ENCODE measurements around the gene CD80. TPM values are rescaled to one million over a fixed set of nuclear protein-coding genes. Genes with fewer than 3 reads are reported as not detected.
"Not testable (repeated sequence)": the region's sequence is repeated elsewhere in the genome, so short reads cannot be mapped to it uniquely, and the experiment has no call there.

Gene CD80
- total RNA-seq, 1 donor from 2014 or later = not detected

DNA sequence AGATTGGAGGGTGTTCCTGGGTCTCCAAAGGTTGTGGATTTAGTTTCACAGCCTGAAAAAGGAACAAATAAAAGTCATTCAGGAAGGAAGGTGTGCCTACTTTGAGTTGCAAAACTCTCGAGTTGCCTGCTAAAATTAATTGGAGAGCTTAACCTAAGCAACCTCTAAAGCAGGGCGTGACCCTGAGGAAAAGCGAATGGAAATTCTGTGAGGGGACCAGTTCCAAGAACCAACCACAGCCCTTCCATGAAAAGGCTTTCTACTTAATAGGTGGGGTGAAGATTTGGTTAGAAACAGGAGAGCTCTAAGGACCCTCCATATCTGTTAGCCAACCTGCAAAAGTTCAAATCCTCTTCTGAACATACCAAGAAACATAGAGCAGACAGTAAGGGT is 1.5 kb downstream of the CD80 start:
- no peak for DNase-seq (ENCODE audit: low read depth)
- TF ChIP-seq, protein P1, sequence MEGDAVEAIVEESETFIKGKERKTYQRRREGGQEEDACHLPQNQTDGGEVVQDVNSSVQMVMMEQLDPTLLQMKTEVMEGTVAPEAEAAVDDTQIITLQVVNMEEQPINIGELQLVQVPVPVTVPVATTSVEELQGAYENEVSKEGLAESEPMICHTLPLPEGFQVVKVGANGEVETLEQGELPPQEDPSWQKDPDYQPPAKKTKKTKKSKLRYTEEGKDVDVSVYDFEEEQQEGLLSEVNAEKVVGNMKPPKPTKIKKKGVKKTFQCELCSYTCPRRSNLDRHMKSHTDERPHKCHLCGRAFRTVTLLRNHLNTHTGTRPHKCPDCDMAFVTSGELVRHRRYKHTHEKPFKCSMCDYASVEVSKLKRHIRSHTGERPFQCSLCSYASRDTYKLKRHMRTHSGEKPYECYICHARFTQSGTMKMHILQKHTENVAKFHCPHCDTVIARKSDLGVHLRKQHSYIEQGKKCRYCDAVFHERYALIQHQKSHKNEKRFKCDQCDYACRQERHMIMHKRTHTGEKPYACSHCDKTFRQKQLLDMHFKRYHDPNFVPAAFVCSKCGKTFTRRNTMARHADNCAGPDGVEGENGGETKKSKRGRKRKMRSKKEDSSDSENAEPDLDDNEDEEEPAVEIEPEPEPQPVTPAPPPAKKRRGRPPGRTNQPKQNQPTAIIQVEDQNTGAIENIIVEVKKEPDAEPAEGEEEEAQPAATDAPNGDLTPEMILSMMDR (conservative IDR thresholded peaks at IDR 0.05; ENCODE audit: low read depth, low read length) = no peak
- no peak overlapping the region for H3K4me3 ChIP-seq (ENCODE audit: low read depth, low read length)

- no peak for DNase-seq (ENCODE audit: low read depth)
- H3K4me3 ChIP-seq (ENCODE audit: low read depth, low read length) = no peak overlapping the region
- TF ChIP-seq, protein P1 (conservative IDR thresholded peaks at IDR 0.05; ENCODE audit: low read depth, low read length) = no peak
These were observed 2.1 kb downstream of the CD80 start for GRCh38 chr3:119557192-119557876.

DNA sequence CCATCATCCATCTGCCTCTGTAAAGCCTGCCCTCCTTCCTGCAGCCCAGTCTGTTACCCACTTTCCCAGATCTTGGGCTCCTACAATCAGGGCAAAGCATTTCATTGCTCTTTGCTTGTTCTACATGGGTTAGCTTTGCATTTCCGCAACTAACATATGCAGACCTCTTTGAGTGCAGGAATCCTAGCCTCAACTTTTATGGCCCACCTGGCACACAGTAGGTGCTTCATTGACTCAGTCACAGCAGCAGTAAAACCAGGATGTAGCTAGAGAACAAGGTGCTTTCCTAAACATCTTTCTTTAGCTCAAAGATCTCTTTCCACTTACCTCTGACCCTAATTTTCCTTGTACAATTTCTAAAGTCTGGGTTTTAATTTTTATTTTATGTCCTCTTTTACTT is 3.5 kb downstream of the CD80 start:
- H3K4me3 ChIP-seq (ENCODE audit: low read depth, low read length) = no peak overlapping the region
- no peak for DNase-seq (ENCODE audit: low read depth)
- TF ChIP-seq, protein P1 (conservative IDR thresholded peaks at IDR 0.05; ENCODE audit: low read depth, low read length) = no peak

DNA sequence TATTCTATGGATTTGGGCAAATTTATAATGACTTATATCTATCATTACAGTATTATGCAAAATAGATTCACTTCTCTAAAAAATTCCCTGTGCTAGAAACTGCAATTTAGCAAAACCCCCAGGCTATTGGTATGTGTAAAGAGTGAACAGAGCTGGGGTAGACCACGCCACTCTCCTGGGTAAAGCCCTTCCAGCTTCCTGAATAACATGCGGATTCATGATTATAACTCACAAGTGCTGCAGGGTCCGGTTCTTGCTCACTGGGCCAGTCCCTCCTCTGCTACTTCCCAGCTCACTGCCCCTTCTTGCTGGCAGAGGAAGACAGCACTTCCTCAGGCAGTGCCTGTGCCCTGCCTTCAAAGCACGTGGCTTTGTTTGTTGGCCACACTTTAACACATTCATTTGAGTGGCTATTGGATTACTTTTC is 4.1 kb downstream of the CD80 start:
- TF ChIP-seq, protein P1 (conservative IDR thresholded peaks at IDR 0.05; ENCODE audit: low read depth, low read length) = no peak
- DNase-seq (ENCODE audit: low read depth) = no peak
- H3K4me3 ChIP-seq (ENCODE audit: low read depth, low read length) = no peak overlapping the region

- H3K4me3 ChIP-seq (ENCODE audit: low read depth, low read length) = no peak overlapping the region
- no peak for DNase-seq (ENCODE audit: low read depth)
- TF ChIP-seq, protein P1 (conservative IDR thresholded peaks at IDR 0.05; ENCODE audit: low read depth, low read length) = no peak
These were observed 5.5 kb downstream of the CD80 start for GRCh38 chr3:119553823-119554415.

DNA sequence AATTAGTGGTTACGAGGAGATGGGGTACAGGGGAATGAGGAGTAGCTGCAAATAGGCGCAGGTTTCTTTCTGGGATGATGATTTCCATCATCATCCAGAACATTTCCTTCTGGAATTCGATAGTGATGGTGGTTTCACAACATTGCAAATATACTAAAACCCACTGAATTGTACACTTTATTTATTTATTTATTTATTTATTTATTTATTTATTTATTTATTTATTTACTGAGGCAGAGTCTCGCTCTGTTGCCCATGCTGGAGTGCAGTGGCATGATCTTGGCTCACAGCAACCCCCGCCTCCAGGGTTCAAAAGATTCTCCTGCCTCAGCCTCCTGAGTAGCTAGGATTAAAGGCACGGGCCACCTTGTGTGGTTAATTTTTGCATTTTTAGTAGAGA is 6.5 kb downstream of the CD80 start:
- DNase-seq (ENCODE audit: low read depth); H3K4me3 ChIP-seq (ENCODE audit: low read depth, low read length): not testable (repeated sequence)

DNA sequence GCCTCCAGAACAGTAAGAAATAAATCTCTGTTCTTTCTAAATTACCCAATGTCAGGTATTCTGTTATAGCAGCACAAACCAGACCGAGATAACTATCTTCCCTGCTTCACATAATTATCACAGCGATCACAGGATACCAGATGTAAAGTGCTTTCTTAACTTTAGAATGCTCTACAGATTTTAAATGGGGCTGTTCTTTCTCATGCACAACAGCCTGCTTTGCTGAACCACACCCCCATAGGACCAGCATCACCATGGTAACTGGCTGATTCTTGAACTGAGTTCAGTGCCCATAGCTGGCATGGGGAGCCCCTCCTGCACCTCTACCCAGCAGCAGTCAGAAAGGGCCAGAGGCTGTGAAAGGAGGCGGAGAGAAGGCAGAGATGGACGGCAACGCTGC is 7.8 kb downstream of the CD80 start:
- DNase-seq (ENCODE audit: low read depth) = no peak
- no peak overlapping the region for H3K4me3 ChIP-seq (ENCODE audit: low read depth, low read length)
- TF ChIP-seq, protein P1 (conservative IDR thresholded peaks at IDR 0.05; ENCODE audit: low read depth, low read length) = no peak
